HG02763 (cell line): ENCODE results near the gene KLHL24.
"Not testable (repeated sequence)": the region's sequence is repeated elsewhere in the genome, so short reads cannot be mapped to it uniquely, and the experiment has no call there.

ENCODE experiments used
- ATAC-seq: cut with Tn5 transposase; IDR thresholded peaks from one replicate; pipeline ENCODE4 v1.9.1; 2021; ENCODE audit warnings: mild to moderate bottlenecking, moderate library complexity; ENCODE audit not compliant: unreplicated experiment

KLHL24 gene

DNA sequence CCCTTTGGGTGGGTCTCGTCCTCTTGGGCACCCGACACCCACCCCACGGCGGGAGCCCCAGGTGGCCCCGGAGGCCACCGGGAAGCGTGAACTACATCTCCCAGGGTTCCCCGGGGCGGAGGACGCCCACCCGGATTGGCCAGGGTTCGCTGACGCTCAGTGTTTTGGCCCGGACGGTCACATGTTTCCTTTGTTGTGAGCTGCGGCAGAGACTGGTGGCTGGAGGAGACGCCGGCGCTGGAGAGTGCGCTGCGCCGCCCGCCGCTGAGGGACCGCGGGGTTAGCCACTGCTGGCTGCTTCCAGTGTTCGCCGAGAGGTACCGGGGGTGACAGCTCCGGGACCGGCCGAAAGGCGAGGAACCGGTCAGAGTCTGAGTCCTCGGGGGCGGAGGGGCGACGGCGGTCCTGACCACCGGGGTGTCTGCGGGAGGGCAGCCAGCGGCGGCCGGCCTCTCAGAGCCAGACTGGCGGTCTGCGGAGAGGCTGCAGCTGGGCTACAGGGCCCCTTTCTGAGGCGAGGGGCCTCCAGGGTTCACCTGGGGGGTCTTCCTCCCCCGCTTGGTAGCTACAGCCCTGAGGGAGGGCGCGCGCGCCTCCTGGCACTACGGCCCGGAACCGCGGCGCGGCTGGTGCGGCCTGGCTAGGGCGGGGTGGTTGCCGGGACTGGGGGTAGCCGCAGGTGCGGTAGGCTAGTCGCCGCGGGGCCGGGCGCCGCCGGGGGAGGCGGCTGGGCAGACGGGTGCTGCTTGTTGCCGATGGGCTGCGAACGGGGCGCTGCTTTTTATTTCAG lies at the start of gene KLHL24:
TSS of gene KLHL24 (plus strand) at position 193 of the 790 bp plus-strand sequence. CDS start 14,734 bp downstream, outside the sequence.
- peak; percentile 81 for ATAC-seq

DNA sequence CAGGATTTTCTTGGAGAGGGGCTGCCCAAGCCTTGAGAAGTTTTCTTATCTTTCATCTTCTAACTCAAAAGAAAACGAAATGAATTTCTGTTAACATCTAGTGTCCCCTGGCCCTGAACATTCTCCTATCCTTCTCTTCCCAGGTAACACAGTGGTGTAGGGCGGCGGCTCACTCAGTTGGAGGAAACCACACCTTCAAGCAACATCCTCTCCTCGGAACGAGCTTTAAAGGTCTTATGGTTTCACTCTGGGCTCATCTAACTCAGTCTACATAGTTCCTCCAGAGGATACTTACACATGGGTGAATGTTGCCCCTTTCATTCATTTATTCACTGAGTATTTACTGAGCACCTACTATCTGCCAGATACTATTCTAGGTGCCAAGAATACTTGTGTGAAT lies 48.9 kb upstream of the KLHL24 start:
- no peak for ATAC-seq

- no peak for ATAC-seq
Observed at GRCh38 chr3:183587336-183587735, 48.1 kb upstream of the KLHL24 start.

DNA sequence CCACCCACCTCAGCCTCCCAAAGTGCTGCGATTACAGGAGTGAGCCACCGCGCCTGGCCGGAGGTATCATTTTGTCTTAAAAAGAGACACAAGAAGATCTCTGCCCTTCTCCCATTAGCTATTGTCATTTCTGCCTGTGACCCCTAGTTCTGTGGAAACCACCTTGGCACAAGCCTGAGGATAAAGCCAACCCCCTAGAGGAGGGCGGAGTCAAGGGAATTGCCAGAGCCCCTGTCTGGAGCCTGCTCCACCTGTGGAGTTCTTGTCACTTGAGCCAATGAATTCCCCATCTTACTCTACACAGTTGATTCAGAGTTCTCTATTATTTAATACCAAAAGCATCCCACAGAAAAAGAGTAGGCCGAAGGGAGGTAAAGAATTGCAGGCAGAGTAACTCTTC lies 45.0 kb upstream of the KLHL24 start:
- ATAC-seq: no peak

DNA sequence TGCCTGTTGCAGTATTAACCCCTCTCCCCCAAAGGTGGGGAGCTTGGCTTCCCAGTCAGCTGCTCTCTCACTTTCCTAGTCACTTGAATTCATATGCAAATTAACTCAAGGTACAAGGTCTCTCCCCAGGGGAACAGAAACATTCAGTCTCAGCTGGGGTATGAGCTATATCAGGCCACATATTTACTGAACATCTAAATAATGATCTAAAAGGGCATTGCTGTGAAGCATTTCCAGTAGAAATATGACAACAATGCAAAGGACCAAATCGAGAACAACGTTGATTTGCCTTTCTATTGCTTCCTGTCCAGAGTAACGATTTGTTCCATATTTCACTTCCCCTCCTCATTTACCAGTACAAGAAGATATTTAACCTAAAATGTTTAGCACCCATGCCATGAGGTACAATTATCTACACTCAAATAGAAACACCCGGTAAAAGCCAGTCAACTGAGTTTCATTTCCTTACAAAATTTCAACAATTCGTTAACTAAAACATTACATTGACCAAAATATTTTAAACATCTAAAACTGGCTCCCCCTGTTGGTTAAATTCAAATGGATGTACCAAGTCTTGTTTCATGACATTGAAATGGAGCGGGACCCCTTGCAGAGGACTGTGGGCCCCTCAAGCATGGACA lies 43.4 kb upstream of the KLHL24 start:
- ATAC-seq: peak; percentile 80

GRCh38 chr3:183592821-183593220 lies 42.6 kb upstream of the KLHL24 start:
- ATAC-seq: no peak

DNA sequence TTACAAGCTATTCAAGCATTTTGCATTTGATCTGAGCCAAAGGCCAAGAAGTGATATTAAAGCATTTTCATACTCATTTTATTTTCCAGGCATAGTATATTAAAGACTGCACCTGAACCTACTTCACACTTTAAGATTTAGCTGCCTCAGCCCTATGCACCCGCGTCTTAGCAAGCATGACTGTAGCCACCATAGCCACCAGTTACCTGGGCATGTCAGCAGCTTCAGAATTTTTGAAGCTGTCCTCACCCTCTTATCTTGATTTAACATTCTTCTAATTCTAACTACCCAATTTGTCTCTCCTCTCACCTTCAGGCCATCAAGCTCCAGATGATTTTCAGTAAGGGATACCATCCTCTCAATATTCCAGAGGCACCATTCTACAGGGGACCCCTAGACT lies 40.8 kb upstream of the KLHL24 start:
- no peak for ATAC-seq

- ATAC-seq: no peak
Observed at GRCh38 chr3:183597959-183598358, 37.5 kb upstream of the KLHL24 start.

DNA sequence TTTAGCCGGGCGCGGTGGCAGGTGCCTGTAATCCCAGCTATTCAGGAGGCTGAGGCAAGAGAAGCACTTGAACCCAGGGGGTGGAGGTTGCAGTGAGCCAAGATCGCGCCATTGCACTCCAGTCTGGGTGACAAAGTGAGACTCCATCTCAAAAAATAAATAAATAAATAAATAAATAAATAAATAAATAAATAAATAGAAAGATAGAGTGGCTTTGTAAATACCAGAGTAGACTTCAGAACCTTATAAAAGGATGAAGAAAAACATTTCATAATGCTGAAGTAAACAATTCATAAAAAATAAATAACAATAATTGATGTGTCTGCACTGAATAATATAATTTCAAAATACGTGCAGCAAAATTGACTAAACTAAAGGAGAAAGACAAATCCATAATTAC lies 24.1 kb upstream of the KLHL24 start:
- not testable (repeated sequence) for ATAC-seq

DNA sequence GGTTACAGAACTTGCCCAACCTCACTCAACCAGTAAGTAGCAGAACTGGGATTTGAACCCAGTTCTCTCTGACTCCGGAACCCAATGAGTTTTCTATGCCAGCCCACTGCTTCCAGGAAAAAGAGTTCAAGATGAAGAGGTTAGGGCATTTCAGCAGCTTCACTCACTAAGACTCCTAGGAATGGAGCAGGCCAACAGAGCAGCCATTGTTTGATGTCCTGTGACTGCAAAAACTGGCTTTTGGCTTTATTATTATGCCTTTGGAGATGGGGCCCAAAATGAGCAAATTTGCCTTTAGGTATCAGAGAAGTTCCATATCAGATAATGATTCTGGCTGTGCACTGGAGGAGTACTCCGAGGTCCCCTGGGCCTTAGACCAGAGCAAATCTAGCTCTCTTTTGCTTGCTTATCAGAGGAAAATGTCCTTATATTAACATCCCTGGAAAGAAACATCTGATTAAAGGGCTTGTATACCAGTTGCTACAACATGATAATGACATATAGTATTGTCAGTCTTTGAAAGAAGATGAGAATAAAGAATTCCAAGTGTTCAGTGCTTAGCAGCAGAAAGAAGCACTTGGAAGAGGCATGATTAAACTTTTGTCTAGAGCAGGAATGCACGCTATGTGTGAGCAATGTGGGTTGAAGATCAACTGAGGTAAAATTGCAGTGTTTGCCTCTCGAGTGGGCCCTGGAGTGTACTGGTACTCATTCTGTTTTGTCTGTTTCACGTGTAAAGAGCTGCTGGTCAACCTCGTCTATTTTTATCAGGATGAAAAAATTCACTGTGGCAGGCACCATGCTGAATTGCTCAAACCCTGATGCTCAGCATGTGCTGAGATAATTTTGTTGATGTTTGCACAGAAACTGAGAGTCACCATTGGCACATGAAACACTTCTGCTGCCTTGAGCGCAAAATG lies 21.8 kb upstream of the KLHL24 start:
- no peak for ATAC-seq

GRCh38 chr3:183618542-183618941 lies 16.9 kb upstream of the KLHL24 start:
- no peak for ATAC-seq

DNA sequence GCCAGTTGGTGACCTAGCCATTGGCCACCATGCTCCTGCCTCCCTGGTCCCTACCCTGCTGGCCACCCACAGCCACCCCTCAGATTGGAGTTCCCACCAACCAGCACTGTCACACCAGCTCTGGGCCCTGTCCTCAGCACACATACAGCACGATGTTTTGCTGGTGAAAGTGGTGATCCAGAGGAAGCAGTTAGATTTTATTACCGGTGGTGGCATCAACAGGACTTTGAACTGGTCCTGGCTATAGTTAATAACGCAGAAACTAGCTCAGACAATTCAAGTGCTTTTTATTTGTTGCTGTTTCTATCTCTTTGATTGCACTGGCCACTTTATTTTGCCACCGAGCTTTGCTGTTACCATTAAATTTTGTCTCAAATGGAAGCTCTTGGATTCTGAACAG lies 16.4 kb upstream of the KLHL24 start:
- ATAC-seq: no peak

GRCh38 chr3:183619624-183620251 lies 15.7 kb upstream of the KLHL24 start:
- ATAC-seq: no peak

DNA sequence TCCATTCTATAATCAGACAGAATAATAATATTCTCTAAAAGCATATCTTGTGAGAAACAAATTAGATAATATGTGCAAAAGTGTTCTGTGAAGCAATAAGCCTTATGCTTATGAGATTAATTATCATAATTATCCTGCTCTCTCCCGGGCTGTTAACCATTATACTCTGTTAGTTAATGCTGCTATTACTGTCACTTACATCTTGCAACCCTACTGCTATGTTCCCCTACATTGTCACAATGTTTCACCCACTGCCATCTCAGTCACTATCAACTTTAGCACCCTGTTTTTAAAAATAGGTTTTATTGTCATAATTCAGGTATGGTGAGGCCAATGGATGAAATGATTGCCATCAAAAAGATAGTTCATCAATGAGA lies 15.2 kb upstream of the KLHL24 start:
- ATAC-seq: no peak

GRCh38 chr3:183622473-183622872 lies 12.9 kb upstream of the KLHL24 start:
- ATAC-seq: not testable (repeated sequence)

- ATAC-seq: no peak
Observed at GRCh38 chr3:183626877-183627594, 8.4 kb upstream of the KLHL24 start.

- no peak for ATAC-seq
Observed at GRCh38 chr3:183629546-183630301, 5.7 kb upstream of the KLHL24 start.

DNA sequence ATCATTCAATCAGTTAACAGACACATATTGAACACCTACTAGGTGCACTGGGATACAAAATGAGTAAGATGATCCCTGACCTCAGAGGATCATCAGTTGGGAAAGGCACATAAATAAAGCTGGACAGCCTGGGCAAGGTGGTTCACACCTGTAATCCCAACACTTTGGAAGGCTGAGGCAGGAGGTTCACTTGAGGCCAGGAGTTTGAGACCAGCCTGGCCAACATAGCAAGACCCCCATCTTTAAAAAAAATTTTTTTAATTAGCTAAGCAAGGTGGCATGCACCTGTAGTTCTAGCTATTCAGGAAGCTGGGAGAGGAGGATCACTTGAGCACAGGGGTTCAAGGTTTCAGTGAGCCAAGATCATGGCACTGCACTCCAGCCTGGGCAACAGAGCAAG lies 3.7 kb upstream of the KLHL24 start:
- ATAC-seq: no peak

- ATAC-seq: not testable (repeated sequence)
Observed at GRCh38 chr3:183632725-183633124, 2.7 kb upstream of the KLHL24 start.

GRCh38 chr3:183634707-183635106 lies 716 bp upstream of the KLHL24 start:
- ATAC-seq: no peak
